ENCODE data around the gene DENND1A.

DENND1A gene

DNA sequence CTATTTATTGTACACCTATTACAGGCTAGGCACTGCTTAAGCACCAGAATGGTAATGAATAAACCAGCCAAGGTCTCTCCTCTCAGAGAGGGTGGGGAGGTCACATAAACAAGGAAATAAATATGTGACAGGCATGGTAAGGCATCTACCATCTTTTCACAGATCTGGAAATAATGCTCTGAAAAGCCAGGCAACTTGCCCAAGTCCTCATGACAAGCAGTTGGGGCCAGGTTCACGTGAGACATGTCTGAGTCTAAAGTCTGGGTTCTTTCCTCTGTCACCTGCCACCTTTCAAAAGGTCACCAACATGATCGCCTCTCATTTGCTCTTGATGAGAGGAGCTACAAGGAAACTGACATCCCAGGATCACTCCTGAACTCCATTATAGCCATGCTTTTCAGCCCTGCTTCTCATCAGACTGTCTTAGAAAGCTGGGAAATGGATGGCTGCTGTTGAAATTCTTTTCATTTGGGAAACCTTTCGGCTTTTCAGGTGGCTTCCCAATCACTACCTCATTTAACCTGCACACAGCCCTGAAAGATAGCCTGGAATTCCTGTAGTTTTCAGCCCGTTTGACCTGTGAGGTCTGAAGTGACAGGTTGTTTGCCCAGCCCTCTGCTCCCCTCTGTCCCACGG, 450.8 kb downstream of the DENND1A start:
- TF ChIP-seq, protein P1, sequence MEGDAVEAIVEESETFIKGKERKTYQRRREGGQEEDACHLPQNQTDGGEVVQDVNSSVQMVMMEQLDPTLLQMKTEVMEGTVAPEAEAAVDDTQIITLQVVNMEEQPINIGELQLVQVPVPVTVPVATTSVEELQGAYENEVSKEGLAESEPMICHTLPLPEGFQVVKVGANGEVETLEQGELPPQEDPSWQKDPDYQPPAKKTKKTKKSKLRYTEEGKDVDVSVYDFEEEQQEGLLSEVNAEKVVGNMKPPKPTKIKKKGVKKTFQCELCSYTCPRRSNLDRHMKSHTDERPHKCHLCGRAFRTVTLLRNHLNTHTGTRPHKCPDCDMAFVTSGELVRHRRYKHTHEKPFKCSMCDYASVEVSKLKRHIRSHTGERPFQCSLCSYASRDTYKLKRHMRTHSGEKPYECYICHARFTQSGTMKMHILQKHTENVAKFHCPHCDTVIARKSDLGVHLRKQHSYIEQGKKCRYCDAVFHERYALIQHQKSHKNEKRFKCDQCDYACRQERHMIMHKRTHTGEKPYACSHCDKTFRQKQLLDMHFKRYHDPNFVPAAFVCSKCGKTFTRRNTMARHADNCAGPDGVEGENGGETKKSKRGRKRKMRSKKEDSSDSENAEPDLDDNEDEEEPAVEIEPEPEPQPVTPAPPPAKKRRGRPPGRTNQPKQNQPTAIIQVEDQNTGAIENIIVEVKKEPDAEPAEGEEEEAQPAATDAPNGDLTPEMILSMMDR (IDR thresholded peaks at IDR 0.05): no peak

DNA sequence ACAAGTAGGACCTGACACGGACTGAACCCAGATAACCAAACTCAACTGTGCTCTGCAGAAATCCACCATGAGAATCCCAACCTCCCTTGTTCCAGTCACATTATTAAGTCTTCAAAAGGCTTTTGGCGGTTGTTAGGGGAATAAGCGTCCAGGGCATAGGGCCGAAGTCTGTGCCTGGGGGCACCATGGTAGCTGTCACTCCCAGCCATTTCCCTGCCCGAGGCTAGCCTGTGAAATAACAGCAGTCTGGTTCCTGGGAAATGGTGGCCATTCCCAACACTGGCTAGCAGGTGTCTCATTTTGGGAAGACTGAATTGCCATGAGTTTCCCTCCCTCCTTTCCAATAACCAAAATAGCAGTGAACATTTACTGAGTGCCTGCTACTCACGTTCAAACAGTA, 451.8 kb downstream of the DENND1A start:
- TF ChIP-seq, protein P1 (IDR thresholded peaks at IDR 0.05): no peak

DNA sequence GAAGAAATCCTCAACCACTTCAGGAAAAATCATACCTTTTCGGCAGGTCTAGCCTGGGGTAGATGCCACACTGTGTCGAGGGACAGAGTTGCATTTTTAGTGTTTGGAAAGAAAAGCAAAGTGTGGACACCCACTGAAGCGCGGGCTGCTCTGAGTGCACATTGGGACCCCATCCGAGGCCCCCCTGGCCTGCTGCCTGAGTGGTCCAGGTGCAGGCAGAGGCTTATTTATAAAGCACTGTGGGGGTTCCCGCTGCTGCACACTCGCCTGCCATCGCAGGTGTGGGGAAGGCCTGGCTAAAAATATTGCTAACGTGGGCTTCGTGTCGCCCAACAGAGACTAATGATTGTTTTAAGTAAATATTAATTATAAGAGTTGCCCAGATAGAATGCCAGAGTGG, 454.5 kb downstream of the DENND1A start:
- TF ChIP-seq, protein P1 (IDR thresholded peaks at IDR 0.05): no peak

DNA sequence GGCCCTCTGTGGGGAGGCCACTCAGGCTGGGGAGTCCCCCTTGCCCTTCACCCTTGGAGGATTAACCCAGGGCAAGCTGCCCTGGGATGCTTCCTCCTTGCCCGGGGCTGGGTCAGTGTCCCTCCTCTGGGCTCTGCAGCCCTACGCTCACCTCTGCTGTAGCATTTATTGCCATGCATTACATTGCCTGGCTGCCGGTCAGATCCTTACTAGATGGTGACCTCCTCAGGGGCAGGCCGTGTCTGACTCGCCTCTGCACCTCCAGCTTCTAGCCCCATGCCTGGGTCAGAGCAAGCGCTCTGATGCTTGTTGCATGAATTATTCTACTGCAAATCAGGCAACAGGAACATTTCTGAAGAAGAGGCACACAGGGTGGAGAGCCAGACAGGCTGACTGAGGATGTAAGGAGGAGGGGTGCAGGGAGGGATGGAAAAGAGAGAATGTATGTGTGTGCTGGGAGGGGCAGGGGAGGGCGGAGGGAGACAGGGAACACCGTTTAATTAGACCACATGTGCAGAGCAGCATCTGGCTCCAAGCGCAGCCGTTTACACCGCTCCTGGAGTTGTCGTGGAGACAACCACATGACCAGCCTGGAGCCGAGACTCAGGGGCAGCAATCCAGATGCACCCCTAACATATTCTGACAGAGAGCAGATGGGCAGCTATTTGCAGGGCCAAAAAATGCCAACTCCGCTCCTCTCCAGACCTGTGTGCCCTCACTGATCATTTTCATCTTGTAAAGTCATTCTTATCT, 456.9 kb downstream of the DENND1A start:
- TF ChIP-seq, protein P1 (IDR thresholded peaks at IDR 0.05): no peak

- TF ChIP-seq, protein P1 (IDR thresholded peaks at IDR 0.05): no peak
Observed at GRCh38 chr9:123471843-123472570, 457.9 kb downstream of the DENND1A start.

DNA sequence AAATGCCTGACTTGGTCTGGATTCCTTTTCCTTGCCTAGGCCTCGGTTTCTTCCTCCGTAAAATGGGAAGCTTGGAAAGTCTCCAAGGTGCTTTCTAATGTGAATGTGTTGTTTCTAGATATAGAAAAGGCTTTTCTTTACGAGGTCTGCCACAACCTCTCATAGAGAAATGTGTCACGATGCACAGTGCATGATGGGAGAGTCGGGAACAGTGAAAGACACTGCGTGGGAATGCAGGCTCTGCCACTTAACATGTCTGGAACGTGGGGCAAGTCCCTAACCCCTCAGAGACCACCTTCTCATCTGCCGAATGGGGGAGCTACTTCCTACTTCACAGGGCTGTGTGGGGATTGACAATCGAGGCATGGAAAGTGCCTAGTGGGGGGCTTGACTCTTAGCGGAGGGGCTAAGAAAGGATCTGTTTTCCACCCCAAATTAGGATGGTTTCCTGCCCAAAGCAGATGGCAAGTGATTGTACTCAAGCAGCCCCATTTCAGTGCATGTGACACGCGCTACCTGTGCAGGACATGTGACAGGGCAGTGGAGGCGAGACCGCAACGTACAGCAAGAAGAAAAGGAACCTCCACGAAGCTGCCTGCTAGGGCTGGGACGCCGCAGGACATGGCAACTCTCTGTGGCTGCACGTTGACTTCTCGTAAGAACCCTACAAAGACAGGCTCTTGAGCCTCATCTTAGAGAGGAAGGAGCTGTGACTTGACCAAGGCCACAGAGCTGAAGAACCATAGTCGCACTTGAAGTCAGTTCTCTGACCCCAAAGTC, 458.7 kb downstream of the DENND1A start:
- TF ChIP-seq, protein P1 (IDR thresholded peaks at IDR 0.05): no peak

GRCh38 chr9:123470121-123470782, 459.7 kb downstream of the DENND1A start:
- TF ChIP-seq, protein P1 (IDR thresholded peaks at IDR 0.05): no peak

All from LNCAP (cell line).